Ectodermal cell (in vitro differentiated cells): ENCODE data around the gene SEMA3B.
"Not testable (repeated sequence)": the region's sequence is repeated elsewhere in the genome, so short reads cannot be mapped to it uniquely, and the experiment has no call there.

Experiments used
- H3K27ac ChIP-seq: 2 replicates; pipeline ENCODE4 v1.7.0; 2013; ENCODE audit warnings: mild to moderate bottlenecking, low read depth, low read length; ENCODE audit not compliant: insufficient read depth, poor library complexity, severe bottlenecking
- H3K27me3 ChIP-seq: 2 replicates; pipeline ENCODE4 v1.7.0; 2013; ENCODE audit warnings: mild to moderate bottlenecking, low read length; ENCODE audit not compliant: insufficient read depth, control insufficient read depth, poor library complexity, severe bottlenecking
- H3K36me3 ChIP-seq: one replicate; pipeline ENCODE4 v1.7.0; 2013; ENCODE audit warnings: low read length; ENCODE audit not compliant: control insufficient read depth, insufficient read depth
- H3K4me1 ChIP-seq: one replicate; pipeline ENCODE4 v1.7.0; 2013; ENCODE audit warnings: low read length; ENCODE audit not compliant: control insufficient read depth, insufficient read depth
- H3K4me3 ChIP-seq: 2 replicates; pipeline ENCODE4 v1.7.0; 2013; ENCODE audit warnings: low read depth, low read length, control low read depth; ENCODE audit not compliant: insufficient read depth
- H3K9me3 ChIP-seq: 2 replicates; pipeline ENCODE4 v1.7.0; 2013; ENCODE audit warnings: mild to moderate bottlenecking, low read length, moderate library complexity; ENCODE audit not compliant: control insufficient read depth
- WGBS, 2 experiments: methylation state at CpG; one replicate each; pipeline ENCODE4 v1.1.7; 2013; ENCODE audit warnings: missing lambda C conversion rate in 2 of 2; 5-methylcytosine and 5-hydroxymethylcytosine counted together

The SEMA3B gene

GRCh38 chr3:50237133-50237651 is 31.8 kb upstream of the SEMA3B start:
- Histone ChIP-seq H3K4me1 (peaks cover 56% of the 10 kb centered on the region), H3K27ac (peak overlapping the region; percentile 48), H3K9me3 (no peaks in the 10 kb centered on the region), H3K27me3 (no peaks in the 10 kb centered on the region), H3K36me3 (no peaks in the 10 kb centered on the region), H3K4me3 (peak overlapping the region; percentile 81)
- WGBS, 2 experiments = 4 to 9% methylated on average over 7 of the region's 7 CpGs

GRCh38 chr3:50237754-50238548 is 31.0 kb upstream of the SEMA3B start:
- H3K4me1 ChIP-seq = peaks cover 56% of the 10 kb centered on the region
- no peaks in the 10 kb centered on the region for H3K27me3 ChIP-seq
- no peaks in the 10 kb centered on the region for H3K9me3 ChIP-seq
- peak overlapping the region; percentile 81 for H3K4me3 ChIP-seq
- H3K36me3 ChIP-seq = no peaks in the 10 kb centered on the region
- H3K27ac ChIP-seq = peak overlapping the region; percentile 48
- 7% methylated on average over 31 of the region's 31 CpGs for WGBS, 2 experiments

GRCh38 chr3:50238549-50239026 is 30.4 kb upstream of the SEMA3B start:
- H3K4me1 ChIP-seq = peaks cover 56% of the 10 kb centered on the region
- H3K27ac ChIP-seq = no peak overlapping the region
- no peaks in the 10 kb centered on the region for H3K27me3 ChIP-seq
- H3K36me3 ChIP-seq = no peaks in the 10 kb centered on the region
- peak overlapping the region; percentile 81 for H3K4me3 ChIP-seq
- 87 to 91% methylated on average over 7 of the region's 7 CpGs for WGBS, 2 experiments
- no peaks in the 10 kb centered on the region for H3K9me3 ChIP-seq

- Histone ChIP-seq H3K4me3 (peak overlapping the region; percentile 81), H3K27me3 (no peaks in the 10 kb centered on the region), H3K9me3 (no peaks in the 10 kb centered on the region), H3K36me3 (no peaks in the 10 kb centered on the region), H3K27ac (peak overlapping the region; percentile 50), H3K4me1 (peaks cover 55% of the 10 kb centered on the region)
- 47 to 53% methylated on average over 4 of the region's 4 CpGs for WGBS, 2 experiments
Measured at GRCh38 chr3:50239649-50240048, 29.3 kb upstream of the SEMA3B start.

- no peaks in the 10 kb centered on the region for H3K27me3 ChIP-seq
- WGBS, 2 experiments = 1 to 2% methylated on average over 4 of the region's 4 CpGs
- peak overlapping the region; percentile 22 for H3K4me3 ChIP-seq
- peak overlapping the region; percentile 93 for H3K27ac ChIP-seq
- peaks cover 69% of the 10 kb centered on the region for H3K4me1 ChIP-seq
- no peaks in the 10 kb centered on the region for H3K9me3 ChIP-seq
- H3K36me3 ChIP-seq = no peaks in the 10 kb centered on the region
Measured at GRCh38 chr3:50241163-50241562, 27.8 kb upstream of the SEMA3B start.

- no peaks in the 10 kb centered on the region for H3K36me3 ChIP-seq
- H3K27ac ChIP-seq = peak overlapping the region; percentile 93
- peaks cover 76% of the 10 kb centered on the region for H3K4me1 ChIP-seq
- H3K27me3 ChIP-seq = no peaks in the 10 kb centered on the region
- no peaks in the 10 kb centered on the region for H3K9me3 ChIP-seq
- peak overlapping the region; percentile 22 for H3K4me3 ChIP-seq
- 77 to 81% methylated on average over 7 of the region's 7 CpGs for WGBS, 2 experiments
Measured at GRCh38 chr3:50241713-50242380, 27.1 kb upstream of the SEMA3B start.

- 80 to 87% methylated on average over 3 of the region's 3 CpGs for WGBS, 2 experiments
- Histone ChIP-seq H3K27me3 (no peaks in the 10 kb centered on the region), H3K27ac (no peak overlapping the region), H3K4me1 (peaks cover 80% of the 10 kb centered on the region), H3K36me3 (no peaks in the 10 kb centered on the region), H3K9me3 (no peaks in the 10 kb centered on the region), H3K4me3 (peak overlapping the region; percentile 22)
Measured at GRCh38 chr3:50242381-50242770, 26.6 kb upstream of the SEMA3B start.

GRCh38 chr3:50242851-50243542 is 25.9 kb upstream of the SEMA3B start:
- Histone ChIP-seq H3K27me3 (no peaks in the 10 kb centered on the region), H3K4me1 (peaks cover 84% of the 10 kb centered on the region), H3K9me3 (no peaks in the 10 kb centered on the region), H3K36me3 (no peaks in the 10 kb centered on the region), H3K27ac (no peak overlapping the region), H3K4me3 (no peak overlapping the region)
- 77 to 80% methylated on average over 14 of the region's 14 CpGs for WGBS, 2 experiments

GRCh38 chr3:50243543-50243895 is 25.4 kb upstream of the SEMA3B start:
- H3K9me3 ChIP-seq = no peaks in the 10 kb centered on the region
- no peaks in the 10 kb centered on the region for H3K36me3 ChIP-seq
- no peak overlapping the region for H3K27ac ChIP-seq
- WGBS, 2 experiments = 93 to 98% methylated on average over 4 of the region's 4 CpGs
- no peak overlapping the region for H3K4me3 ChIP-seq
- H3K4me1 ChIP-seq = peaks cover 81% of the 10 kb centered on the region
- no peaks in the 10 kb centered on the region for H3K27me3 ChIP-seq

GRCh38 chr3:50244813-50245212 is 24.1 kb upstream of the SEMA3B start:
- H3K27me3 ChIP-seq, H3K36me3 ChIP-seq, H3K9me3 ChIP-seq, H3K4me3 ChIP-seq: not testable (repeated sequence)
- peak overlapping the region; percentile 44 for H3K27ac ChIP-seq
- WGBS, 2 experiments = 92 to 95% methylated on average over 6 of the region's 6 CpGs
- peaks cover 70% of the 10 kb centered on the region for H3K4me1 ChIP-seq
